ENCODE data around the gene AIG1.

The AIG1 gene

GRCh38 chr6:143200167-143200770 lies 139.6 kb downstream of the AIG1 start:
- no peak for DNase-seq

- no peak for DNase-seq
Measured at GRCh38 chr6:143204045-143204444, 143.4 kb downstream of the AIG1 start.

GRCh38 chr6:143205131-143205535 lies 144.4 kb downstream of the AIG1 start:
- no peak for DNase-seq

GRCh38 chr6:143205585-143205984 lies 144.9 kb downstream of the AIG1 start:
- no peak for DNase-seq

- DNase-seq: no peak
Measured at GRCh38 chr6:143205991-143206390, 145.3 kb downstream of the AIG1 start.

GRCh38 chr6:143206550-143206949 lies 145.9 kb downstream of the AIG1 start:
- no peak for DNase-seq

GRCh38 chr6:143210420-143210819 lies 149.7 kb downstream of the AIG1 start:
- DNase-seq: no peak

GRCh38 chr6:143213859-143214376 lies 153.2 kb downstream of the AIG1 start:
- DNase-seq: no peak

- no peak for DNase-seq
Measured at GRCh38 chr6:143215363-143215762, 154.7 kb downstream of the AIG1 start.

- no peak for DNase-seq
Measured at GRCh38 chr6:143215771-143216170, 155.1 kb downstream of the AIG1 start.

GRCh38 chr6:143218233-143218632 lies 157.5 kb downstream of the AIG1 start:
- DNase-seq: no peak

GRCh38 chr6:143221698-143222097 lies 161.0 kb downstream of the AIG1 start:
- no peak for DNase-seq

GRCh38 chr6:143222310-143222709 lies 161.6 kb downstream of the AIG1 start:
- no peak for DNase-seq

GRCh38 chr6:143222801-143223231 lies 162.1 kb downstream of the AIG1 start:
- DNase-seq: no peak

GRCh38 chr6:143223895-143224294 lies 163.2 kb downstream of the AIG1 start:
- DNase-seq: no peak

- DNase-seq: no peak
Measured at GRCh38 chr6:143224516-143224915, 163.8 kb downstream of the AIG1 start.

- no peak for DNase-seq
Measured at GRCh38 chr6:143225929-143226328, 165.2 kb downstream of the AIG1 start.

- no peak for DNase-seq
Measured at GRCh38 chr6:143227675-143228074, 167.0 kb downstream of the AIG1 start.

GRCh38 chr6:143229400-143229799 lies 168.7 kb downstream of the AIG1 start:
- DNase-seq: no peak

GRCh38 chr6:143232849-143233248 lies 172.2 kb downstream of the AIG1 start:
- DNase-seq: peak; percentile 17 to 45

- no peak for DNase-seq
Measured at GRCh38 chr6:143233554-143234285, 173.0 kb downstream of the AIG1 start.

- DNase-seq: no peak
Measured at GRCh38 chr6:143234734-143235133, 174.0 kb downstream of the AIG1 start.

- no peak for DNase-seq
Measured at GRCh38 chr6:143236151-143236798, 175.6 kb downstream of the AIG1 start.

- no peak for DNase-seq
Measured at GRCh38 chr6:143238306-143238705, 177.6 kb downstream of the AIG1 start.
